ENCODE measurements around the gene GBP6. TPM values are rescaled to one million over a fixed set of nuclear protein-coding genes. Genes with fewer than 3 reads are reported as not detected.
"Not testable (repeated sequence)": the region's sequence is repeated elsewhere in the genome, so short reads cannot be mapped to it uniquely, and the experiment has no call there.

The GBP6 gene
- total RNA-seq, 1 donor, result under 0.01 TPM

GRCh38 chr1:89367221-89367620 is 3.4 kb downstream of the GBP6 start:
- no peak for DNase-seq (ENCODE audit: low read depth in 2 of 3, low spot score in 2 of 3)

GRCh38 chr1:89369331-89369730 is 5.5 kb downstream of the GBP6 start:
- no peak for DNase-seq (ENCODE audit: low read depth in 2 of 3, low spot score in 2 of 3)

- DNase-seq (ENCODE audit: low read depth in 2 of 3, low spot score in 2 of 3), result not testable (repeated sequence)
Measured at GRCh38 chr1:89373810-89374209, 10.0 kb downstream of the GBP6 start.

- DNase-seq (ENCODE audit: low read depth in 2 of 3, low spot score in 2 of 3), result no peak
Measured at GRCh38 chr1:89378001-89378400, 14.1 kb downstream of the GBP6 start.

- no peak for DNase-seq (ENCODE audit: low read depth in 2 of 3, low spot score in 2 of 3)
Measured at GRCh38 chr1:89381618-89382017, 17.8 kb downstream of the GBP6 start.

GRCh38 chr1:89382479-89382878 is 18.6 kb downstream of the GBP6 start:
- no peak for DNase-seq (ENCODE audit: low read depth in 2 of 3, low spot score in 2 of 3)

GRCh38 chr1:89383185-89383584 is 19.3 kb downstream of the GBP6 start:
- no peak for DNase-seq (ENCODE audit: low read depth in 2 of 3, low spot score in 2 of 3)

- no peak for DNase-seq (ENCODE audit: low read depth in 2 of 3, low spot score in 2 of 3)
Measured at GRCh38 chr1:89390707-89391106, 26.8 kb downstream of the GBP6 start.

GRCh38 chr1:89391686-89392085 is 27.8 kb downstream of the GBP6 start:
- DNase-seq (ENCODE audit: low read depth in 2 of 3, low spot score in 2 of 3), result peak in 1 of 3 donors; percentile 57

GRCh38 chr1:89394851-89395250 is 31.0 kb downstream of the GBP6 start:
- no peak for DNase-seq (ENCODE audit: low read depth in 2 of 3, low spot score in 2 of 3)

- no peak for DNase-seq (ENCODE audit: low read depth in 2 of 3, low spot score in 2 of 3)
Measured at GRCh38 chr1:89396902-89397301, 33.0 kb downstream of the GBP6 start.

GRCh38 chr1:89405275-89405929 is 41.5 kb downstream of the GBP6 start:
- no peak for DNase-seq (ENCODE audit: low read depth in 2 of 3, low spot score in 2 of 3)

- DNase-seq (ENCODE audit: low read depth in 2 of 3, low spot score in 2 of 3), result peak in 2 of 3 donors; percentile 16 to 57
Measured at GRCh38 chr1:89407360-89407759, 43.5 kb downstream of the GBP6 start.

GRCh38 chr1:89407768-89408167 is 43.9 kb downstream of the GBP6 start:
- DNase-seq (ENCODE audit: low read depth in 2 of 3, low spot score in 2 of 3), result peak in 2 of 3 donors; percentile 4 to 15

- no peak for DNase-seq (ENCODE audit: low read depth in 2 of 3, low spot score in 2 of 3)
Measured at GRCh38 chr1:89425056-89425455, 61.2 kb downstream of the GBP6 start.

- no peak for DNase-seq (ENCODE audit: low read depth in 2 of 3, low spot score in 2 of 3)
Measured at GRCh38 chr1:89429062-89429461, 65.2 kb downstream of the GBP6 start.

GRCh38 chr1:89429681-89430080 is 65.8 kb downstream of the GBP6 start:
- DNase-seq (ENCODE audit: low read depth in 2 of 3, low spot score in 2 of 3), result not testable (repeated sequence)

- DNase-seq (ENCODE audit: low read depth in 2 of 3, low spot score in 2 of 3), result no peak
Measured at GRCh38 chr1:89433421-89433820, 69.6 kb downstream of the GBP6 start.

GRCh38 chr1:89434058-89434780 is 70.4 kb downstream of the GBP6 start:
- DNase-seq (ENCODE audit: low read depth in 2 of 3, low spot score in 2 of 3), result not testable (repeated sequence)
